Measurements from ENCODE around the gene ANKRD7.
A peak's percentile ranks its signal among the peaks of the same experiment; 100 is the strongest.

ANKRD7 gene, protein sequence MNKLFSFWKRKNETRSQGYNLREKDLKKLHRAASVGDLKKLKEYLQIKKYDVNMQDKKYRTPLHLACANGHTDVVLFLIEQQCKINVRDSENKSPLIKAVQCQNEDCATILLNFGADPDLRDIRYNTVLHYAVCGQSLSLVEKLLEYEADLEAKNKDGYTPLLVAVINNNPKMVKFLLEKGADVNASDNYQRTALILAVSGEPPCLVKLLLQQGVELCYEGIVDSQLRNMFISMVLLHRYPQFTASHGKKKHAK

DNA sequence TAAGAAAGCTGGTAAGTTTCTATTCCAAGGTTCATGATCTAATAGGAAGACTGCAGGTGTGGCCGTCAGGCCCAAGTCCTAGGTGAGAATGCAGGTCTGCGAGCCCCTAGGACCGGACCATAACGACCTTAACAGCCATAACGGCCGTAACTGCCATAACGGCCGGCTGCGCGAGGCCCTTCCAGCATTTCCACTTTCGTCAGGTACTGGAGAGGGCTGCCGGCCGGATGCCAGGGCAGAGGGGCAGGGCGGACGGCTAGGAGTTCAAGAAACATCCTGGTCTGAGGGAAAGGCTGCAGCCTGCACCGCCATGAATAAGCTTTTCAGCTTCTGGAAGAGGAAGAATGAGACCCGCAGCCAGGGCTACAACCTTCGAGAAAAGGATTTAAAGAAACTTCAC, at the start of gene ANKRD7:
ANKRD7 (plus strand) TSS at position 184 of the 400 bp plus-strand sequence; CDS start at position 311, 127 bp downstream.
- no peak for FAIRE-seq

DNA sequence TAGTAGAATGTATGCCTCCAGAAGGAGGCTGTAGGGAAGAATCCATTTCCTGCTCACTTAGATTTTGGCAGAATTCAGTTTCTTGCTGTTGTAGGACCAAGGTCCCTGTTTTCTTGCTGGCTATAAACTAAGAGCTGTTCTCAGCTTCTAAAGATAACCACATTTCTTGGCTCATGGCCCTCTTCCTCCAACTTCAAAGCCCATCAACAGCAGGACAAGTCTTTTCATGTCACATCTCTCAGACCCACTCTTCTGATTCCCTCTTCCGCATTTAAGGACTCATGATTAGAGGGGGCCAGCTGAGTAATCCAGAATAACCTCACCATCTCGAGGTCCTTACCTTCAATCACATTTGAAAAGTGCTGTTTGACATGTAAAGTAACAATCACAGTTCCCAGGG, 48.8 kb upstream of the ANKRD7 start:
- no peak for FAIRE-seq

DNA sequence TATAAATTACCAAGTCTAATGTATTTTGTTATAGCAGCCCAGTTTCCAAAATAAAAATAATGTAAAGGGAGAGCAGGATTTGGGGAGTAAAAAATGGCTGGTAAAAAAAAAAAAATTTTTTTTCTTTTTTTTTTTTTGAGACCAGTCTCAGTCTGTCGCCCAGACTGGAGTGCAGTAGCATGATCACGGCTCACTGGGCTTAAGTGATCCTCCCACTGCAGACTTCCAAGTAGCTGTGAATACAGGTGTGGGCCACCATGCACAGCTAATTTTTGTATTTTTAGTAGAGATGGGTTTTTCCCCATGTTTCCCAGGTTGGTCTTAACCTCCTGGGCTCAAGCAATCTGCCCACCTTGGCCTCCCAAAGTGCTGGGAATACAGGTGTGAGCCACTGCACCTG, 45.3 kb upstream of the ANKRD7 start:
- no peak for FAIRE-seq

DNA sequence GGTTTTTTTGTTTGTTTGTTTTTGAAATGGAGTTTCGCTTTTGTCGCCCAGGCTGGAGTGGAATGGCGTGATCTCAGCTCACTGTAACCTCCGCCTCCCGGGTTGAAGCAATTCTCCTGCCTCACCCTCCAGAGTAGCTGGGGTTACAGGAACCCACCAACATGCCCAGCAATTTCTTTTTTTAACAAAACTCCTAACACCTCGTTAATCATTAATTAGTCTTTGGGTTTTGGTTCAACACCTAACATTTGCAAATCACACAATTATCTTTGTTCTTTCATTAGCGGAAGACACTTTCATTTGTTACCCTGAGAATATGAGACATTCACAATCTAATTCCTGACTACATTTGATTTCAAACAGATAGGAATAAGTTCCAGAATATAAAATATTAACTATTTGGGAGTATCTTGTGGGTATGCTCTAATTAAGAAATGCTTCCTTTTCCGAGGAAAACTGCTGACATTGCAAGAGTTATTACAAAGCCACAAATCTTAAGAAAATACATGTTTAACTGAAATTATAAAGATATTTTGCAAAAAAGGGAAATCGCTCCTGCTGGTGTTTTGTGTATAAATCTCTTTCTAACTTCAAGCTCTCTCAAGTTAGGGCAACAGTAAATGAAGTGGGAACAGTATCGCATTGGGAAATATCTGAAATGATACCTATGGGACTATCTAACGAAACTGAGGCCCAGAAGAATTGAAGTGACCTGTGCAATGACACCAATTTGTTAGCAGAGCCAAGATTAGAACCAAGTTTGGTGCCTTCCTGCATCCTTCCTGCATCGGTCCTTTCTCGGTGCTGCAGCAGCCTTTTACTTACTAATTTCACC, 41.7 kb upstream of the ANKRD7 start:
- FAIRE-seq: no peak

DNA sequence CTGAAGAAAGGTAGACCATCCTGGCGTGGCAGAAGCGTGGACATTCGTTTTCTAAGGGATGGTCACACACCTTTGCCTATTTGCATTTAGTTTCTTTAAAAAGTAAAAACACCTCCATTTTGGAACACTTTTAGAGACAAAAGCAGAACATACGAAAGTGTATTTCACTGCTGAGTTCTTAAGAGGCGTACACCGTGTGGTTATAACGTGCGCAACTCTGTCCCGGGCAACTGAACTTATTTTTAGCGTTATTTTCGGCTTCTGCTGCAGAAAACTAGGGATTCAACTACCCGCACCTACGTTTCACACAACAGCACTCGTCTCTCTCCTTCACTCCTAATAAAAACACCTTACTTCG, 41.1 kb upstream of the ANKRD7 start:
- FAIRE-seq: no peak

DNA sequence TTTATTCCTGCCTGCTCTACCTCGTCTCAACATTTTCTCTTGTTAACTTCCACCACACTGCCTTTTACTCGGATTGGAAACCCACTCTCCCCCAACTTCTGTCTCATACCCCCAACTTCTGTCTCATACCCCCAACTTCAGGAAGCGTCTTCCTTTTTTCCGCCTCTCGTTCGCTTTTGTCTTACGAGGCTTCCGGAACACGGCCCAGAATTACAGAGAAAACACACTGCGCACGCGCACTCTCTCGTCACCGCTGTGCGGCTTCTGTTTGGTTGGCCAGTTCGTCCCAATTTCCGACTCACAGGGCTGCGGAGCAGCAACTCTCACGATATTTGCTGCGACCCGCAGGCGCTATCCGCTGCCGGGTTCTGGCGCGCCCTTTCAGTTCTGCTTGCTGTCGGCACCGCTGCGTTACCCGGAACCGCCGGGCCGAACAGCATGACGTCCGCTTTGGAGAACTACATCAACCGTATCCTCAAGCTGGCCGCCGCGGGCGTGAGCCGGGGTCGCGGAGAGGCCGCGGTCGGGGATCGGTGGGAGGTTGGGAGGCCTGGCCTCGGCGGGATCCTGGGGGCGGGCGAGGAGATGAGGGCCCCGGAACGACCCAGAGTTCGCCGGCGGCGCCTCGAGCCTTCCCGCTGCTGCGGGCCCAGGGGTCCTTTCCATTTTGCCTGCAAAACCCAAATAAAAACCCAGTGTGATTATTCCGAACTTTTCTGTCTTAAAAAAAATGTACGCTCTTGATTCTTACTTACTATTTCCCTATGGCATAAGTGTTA, 40.5 kb upstream of the ANKRD7 start, which contains the start of gene LSM8:
LSM8 (plus strand) TSS at position 379 of the 779 bp plus-strand sequence; CDS start at position 439, 60 bp downstream.
- peak; percentile 90 for FAIRE-seq

DNA sequence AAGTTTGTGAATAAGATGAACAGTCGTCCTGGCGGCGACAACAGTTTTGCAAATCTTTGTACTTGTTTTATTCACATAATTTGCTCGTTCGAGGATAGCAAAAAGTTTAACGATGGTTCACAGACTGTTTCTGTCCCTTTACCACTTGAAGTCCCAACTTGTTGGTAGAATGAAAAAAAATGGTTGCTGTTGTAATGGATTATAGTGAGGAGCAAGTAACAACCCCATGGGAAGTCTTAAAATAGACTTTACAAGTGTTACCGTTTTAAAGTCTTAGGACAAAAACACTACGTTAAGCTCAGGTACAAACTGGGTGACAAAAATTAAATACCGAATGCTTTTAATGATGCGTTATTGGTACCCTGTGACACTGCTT, 40.0 kb upstream of the ANKRD7 start:
- FAIRE-seq: no peak

DNA sequence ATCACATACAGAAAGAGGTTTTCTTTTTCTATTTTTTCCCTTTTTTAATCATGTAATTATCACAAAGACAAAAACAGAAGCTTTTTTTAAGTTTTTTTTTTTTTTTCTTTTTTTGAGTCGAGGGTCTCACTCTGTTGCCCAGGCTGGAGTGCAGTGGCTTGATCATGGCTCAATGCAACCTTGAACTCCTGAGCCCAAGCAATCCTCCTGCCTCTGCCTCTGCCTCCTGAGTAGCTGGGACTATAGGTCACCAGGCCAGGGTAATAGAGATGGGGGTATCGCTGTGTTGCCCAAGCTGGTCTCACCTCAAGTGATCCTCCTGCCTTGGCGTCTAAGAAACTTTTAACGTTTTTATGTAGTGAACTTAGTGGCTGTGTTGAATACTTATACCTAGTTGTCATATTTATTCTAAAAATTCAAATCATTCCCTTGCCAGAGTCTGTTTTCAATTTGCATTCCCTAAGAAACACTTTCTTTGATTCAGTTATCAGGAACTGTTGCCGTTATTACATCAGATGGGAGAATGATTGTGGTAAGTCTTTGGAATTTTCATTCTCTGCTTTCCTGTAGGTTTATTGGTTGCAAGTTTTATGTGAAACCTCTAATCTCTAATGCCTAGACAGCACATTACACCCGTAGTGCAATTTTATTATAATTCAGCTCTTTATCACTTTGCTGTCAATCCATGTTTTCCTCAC, 39.2 kb upstream of the ANKRD7 start:
- no peak for FAIRE-seq

DNA sequence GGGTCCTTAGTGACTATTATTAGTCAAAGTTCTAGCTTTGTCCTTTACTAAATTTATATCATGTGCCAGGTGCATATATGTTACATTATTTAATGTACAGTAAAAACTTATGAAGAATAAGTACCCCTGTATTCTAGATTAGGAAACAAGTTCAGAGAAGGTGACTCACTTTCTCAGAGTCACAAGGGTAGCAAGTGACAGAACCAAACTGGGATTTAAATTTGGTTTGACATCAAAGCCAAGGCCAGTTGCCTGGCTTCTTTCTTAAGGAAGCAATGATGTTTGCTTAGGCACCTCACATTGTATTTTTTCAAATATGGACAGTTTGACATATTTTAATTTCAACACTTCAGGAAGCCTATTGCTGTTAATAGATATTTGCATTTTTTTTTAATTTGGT, 38.0 kb upstream of the ANKRD7 start:
- no peak for FAIRE-seq

DNA sequence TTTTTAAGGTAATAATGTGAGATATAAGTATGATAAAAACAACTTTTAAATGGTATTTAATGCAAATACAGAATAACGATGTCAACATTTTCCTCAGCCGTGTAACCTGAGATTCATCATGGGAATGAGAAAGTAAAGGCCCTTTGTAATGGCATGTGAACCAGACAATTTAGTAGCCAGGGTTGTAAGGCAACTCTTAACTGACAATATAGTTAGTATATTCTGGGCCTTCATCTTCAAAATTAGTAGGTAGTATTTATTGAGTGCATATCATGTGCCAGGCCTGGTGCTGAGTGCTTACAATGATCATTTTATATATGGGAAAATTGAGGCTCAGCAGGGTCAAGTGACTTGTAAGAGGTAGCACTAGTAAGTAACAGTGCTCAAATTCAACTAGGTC, 29.9 kb upstream of the ANKRD7 start:
- no peak for FAIRE-seq

DNA sequence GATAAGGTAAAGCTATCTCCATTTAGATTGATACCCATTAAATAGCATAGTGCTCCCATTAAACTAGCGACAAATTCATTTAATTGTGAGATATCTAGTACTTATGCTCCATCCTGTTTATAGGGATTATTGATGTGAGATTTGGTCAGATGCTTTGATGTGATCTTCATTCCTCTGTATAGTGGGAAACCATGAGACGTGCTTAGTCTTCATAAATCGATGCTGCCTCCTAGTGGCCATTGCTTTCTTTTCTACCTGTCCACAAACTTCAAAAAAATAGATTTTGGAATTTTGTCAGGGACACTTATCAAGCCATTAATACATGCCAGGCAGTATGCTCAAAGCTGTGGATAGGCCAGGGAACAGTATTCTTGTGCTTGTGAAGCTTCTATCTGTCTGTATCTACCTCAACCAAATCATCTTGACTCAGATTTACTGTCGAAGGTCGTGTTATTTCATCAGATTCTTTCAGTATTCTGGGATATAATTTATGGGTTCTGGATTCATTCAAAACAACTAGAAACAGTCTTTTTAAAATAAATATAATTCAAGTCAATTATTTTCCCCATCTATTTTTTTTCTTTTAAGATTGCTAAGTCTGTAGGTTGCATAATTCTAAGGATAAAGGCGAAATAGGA, 28.5 kb upstream of the ANKRD7 start:
- peak; percentile 23 for FAIRE-seq

DNA sequence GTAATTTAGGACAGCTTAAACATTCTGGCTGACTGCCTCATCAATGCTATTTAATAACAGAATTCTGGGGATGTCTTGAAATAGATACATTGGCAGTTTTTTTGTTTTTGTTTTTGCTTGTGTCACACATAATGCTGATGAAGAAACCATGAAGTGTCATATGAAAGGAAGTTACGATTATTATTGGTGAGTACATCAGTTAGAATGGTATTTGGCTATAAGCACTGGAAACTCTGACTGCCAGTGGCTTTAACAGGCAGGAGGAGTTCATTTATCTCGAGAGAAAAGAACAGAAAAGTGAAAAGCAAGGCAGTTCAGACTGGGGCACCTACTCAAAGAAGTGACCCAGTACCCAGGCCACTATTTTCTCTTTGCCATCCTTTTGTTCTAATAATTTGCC, 22.4 kb upstream of the ANKRD7 start:
- FAIRE-seq: no peak

DNA sequence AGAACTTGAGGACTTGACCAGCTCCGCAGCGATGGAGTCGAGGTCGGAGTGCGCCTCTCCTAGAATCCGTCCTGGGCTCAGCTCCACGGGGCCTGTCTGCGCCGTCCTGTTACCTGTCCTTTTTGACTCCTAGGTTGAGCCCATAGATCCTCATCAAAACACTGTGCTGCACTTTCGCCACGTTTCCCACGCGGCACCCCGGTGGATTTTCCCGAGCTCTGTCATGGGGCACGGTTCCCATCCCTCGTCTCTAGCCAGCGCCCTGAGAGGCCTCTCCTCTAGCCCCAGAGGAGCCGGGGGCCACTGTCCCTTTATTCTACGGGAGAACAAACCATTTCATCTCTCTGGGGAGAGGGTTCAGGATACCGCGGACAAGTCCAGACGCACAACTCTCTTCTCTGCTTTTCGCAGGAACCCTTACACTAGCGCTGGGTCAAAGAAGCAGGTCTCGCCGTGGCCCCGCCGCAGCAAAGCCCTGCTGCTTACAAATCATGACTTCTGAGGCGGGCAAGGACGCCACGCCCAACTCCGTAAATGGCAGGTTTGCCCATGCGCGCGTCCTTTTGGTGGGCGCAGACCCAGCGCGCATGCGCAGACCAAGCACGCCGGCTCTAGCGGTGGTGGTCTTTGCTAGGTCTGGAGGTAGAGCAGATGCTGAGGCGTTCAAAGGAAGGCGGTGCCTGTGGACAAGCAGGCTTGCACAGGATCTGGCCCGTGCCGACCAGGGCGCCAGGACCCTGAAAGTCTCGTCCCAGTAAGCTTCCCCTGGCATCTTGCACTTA, 10.3 kb upstream of the ANKRD7 start:
- no peak for FAIRE-seq

DNA sequence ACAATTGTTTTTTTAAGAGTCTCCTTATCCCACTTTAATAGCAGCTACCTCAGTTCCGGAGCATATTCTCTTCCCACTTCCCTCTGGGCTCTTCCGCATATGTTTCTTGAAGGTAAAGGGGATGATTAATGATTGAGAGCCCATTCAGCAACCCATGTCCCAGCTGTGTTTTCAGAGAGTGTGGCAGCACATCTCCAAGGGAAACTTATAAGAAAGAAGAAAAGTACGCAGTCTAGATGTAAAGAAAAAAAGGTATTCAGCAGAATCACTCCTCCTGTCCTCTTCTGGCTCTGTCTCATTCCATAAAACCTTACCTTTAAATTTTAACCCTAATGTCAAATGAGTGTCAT, 9.7 kb upstream of the ANKRD7 start:
- FAIRE-seq: no peak

DNA sequence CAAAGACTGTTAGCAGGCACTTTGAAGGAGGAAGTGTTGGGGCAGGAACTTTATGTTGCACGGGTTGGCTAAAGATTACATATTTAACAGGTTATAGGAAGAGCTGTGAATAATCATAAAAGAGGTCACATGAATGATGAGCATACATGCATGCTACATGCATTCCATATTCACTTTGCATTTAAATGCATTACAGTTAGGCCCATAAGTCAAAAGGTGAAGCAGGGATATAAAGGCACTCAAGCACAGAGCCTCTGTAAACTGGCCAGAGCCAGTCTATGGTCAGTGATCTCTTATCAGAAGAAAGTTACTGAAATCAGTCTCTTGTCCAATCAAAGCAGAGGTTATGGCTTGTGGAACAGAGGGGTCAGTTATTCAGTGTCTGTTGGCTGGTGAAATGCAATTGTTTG, 7.3 kb upstream of the ANKRD7 start:
- no peak for FAIRE-seq

DNA sequence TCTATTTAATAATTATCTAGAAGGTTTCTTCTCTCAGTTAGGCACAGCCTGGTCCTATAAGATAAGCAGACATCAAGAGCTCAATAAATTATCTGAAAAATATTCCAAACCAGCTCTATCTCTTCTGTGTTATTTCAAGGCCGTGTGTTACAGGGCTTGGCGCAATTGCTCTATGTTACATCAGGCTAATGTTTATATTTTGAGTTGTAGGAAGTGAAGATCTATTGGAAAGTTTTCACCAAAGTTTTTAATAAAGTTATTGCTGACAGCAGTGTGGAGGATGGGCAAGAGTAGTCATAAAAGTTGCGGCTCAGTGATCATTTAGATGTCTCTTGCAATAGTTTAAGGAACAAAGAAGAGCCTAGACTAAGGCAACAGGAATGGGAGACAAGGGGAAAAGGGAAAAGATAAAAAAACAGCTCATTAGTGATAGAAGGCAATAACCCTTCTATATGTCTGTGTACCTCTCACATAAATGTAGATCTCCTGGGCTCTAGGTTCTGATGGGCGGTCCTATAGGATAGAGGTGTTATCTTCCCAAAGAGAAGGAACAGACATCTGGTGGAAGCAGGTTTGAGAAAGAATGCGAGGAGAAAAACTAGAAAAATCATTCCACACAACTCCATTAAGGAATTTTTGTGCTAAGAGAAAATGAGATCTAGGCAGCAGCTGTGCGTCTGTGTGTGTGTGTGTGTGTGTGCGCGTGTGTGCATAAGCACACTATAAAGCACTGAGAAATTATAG, 5.9 kb upstream of the ANKRD7 start:
- FAIRE-seq: no peak

DNA sequence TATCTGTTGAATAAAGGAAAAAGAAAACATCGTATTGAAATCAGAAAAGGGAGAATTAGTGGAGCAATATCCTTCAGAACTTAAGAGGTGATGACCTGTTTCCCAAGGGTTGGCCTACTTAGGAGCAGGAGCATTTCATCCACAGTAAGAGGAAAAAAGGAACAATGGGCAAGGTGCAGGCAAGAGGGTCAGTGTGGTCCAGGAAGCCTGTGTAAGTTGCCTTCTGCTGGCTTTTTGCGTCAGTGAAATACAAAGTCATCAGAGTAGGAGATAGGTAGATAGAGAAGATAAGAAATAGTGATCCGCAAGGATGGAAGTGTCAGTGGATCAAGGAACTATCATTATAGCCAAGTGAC, 5.4 kb upstream of the ANKRD7 start:
- FAIRE-seq: no peak

DNA sequence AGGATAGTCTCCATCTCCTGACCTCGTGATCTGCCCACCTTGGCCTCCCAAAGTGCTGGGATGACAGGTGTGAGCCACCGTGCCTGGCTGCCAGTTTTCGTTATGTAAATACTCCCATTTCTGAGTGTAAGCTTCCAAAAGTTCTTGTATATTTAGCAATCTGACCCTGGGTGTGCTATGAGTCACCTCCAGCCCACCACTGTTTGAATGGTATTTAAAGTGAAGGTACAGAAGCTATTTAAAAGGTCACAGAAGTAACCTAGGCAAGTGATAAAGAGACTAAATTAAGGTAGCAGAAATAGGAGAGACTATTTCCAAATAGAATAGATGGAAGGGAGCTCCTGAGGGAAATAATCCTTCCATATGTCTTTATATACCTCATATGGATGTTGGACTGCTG, 3.9 kb upstream of the ANKRD7 start:
- FAIRE-seq: no peak

DNA sequence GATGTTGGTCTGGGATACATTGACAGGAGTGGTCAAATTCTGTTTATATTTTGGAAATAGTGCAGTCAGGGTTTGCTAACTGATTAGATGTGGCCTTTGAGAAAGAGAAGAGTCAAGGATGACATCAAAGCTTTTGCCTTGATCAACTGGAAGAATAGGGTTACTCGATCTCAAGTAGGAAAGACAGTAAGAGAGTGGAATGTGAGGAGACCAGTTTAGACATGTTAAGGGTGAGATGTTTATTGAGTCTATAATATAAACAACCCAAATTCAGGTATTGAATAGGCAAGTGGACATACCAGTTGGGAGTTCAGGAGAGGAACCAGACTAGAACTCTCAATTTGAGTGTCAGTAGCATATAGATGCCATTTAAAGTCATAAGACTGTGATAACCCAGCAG, 1.9 kb upstream of the ANKRD7 start:
- no peak for FAIRE-seq

DNA sequence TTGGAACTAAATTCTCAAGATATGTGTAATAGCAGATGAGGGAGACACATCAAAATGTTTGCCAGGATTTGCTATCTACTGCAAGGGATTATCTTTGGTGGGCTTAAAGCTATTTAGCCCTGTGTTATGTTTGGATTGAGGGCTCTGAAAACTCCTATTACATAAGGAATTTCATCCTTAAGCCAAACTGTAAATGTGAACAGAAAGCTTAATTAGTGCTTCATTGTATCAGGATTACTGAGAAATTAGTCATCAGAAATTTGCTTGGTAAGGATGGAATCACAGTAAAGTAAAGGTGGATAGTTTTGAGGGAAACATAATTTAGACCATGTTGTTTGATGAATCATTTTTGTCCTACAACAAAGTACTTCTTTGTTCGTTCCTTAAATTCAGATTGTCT, 8.3 kb downstream of the ANKRD7 start:
- FAIRE-seq: no peak

DNA sequence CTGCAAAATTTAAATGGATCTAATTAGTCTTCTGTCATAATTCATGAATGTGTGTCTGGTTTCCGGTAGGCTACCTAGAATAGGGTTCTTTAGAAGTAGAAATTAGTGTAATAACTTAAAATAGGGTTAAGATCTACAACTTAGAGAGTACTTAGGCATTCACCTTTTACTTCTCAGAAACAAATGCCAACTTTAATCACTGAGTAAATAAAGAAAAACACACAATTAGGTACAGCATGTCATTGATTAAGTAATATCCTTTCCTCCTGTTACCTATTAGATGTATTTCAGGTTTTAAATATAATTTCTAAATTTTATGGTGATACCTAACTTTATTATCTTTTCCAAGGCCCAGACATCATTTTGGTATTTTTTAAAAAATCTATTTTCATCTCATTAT, 9.3 kb downstream of the ANKRD7 start:
- no peak for FAIRE-seq

Data from TTC549 (cell line).